GM18858 (cell line): ENCODE data around the gene ADCK1.
"Not testable (repeated sequence)": the region's sequence is repeated elsewhere in the genome, so short reads cannot be mapped to it uniquely, and the experiment has no call there.

Experiments used
- ATAC-seq: cut with Tn5 transposase; IDR thresholded peaks from one replicate; pipeline ENCODE4 v1.9.1; 2021; ENCODE audit not compliant: unreplicated experiment

The ADCK1 gene, protein sequence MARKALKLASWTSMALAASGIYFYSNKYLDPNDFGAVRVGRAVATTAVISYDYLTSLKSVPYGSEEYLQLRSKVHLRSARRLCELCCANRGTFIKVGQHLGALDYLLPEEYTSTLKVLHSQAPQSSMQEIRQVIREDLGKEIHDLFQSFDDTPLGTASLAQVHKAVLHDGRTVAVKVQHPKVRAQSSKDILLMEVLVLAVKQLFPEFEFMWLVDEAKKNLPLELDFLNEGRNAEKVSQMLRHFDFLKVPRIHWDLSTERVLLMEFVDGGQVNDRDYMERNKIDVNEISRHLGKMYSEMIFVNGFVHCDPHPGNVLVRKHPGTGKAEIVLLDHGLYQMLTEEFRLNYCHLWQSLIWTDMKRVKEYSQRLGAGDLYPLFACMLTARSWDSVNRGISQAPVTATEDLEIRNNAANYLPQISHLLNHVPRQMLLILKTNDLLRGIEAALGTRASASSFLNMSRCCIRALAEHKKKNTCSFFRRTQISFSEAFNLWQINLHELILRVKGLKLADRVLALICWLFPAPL

DNA sequence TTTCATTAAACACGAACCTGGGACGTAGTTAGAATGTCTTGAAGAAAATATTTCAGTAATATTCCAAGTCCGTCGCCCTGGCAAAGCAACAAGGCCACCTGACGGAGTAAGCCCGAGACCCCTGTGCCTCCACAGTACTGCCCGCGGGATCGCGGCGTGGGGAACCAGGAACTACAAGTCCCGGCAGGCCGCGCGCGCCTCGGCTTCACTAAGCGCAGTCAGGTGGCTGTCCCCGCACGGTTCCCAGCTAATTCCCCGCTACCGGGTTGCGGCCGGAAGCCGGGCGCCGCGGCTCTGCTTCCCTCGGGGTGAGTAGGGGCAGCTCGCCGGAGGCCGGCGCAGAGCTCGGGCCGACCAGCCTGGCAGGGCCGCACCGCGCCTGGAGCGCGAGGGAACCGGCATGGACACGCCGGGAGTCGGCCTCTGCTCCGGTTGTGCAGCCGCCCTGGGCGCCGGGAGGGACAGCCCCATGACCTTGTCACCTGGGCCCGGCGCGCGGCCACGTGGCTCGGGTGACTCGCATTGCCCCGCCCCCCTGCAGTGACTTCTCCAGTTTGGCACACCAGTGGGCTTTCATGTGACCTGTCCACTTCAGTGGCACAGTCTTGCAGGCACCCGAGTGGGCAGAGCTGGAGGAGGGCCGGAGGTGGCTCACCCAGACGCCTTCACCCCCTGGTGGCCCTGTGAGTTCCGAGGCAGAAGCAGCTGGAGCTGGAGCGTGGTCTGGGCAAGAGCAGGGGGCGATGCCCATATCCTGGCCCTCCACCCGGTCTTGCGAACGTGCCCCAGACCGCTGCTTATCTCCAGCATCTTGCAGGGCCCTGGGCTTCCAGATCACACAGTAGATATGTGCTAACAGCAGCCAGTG is at the start of gene ADCK1:
Gene ADCK1 (plus strand): TSS at position 247 of the 868 bp plus-strand sequence. CDS start 18,870 bp downstream, outside the sequence.
- ATAC-seq = peak; percentile 93

DNA sequence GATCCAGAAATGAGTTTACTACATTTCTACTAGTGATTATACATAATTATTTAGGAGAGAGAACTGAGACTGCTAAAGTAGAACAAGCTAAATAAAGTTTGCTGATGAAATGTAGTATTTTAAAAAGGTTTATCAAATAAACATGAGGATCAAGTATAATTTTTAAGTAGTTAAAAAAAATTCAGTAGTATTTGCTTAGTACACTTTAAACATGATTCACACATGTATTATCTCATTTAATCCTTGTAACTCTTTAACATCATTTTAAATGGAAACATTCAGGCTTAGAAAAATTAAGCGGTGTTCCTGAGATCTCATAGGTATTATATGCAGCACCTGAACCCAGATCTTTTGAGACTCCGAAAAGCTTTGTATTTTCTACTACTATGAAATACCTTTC is 47.6 kb upstream of the ADCK1 start:
- no peak for ATAC-seq

DNA sequence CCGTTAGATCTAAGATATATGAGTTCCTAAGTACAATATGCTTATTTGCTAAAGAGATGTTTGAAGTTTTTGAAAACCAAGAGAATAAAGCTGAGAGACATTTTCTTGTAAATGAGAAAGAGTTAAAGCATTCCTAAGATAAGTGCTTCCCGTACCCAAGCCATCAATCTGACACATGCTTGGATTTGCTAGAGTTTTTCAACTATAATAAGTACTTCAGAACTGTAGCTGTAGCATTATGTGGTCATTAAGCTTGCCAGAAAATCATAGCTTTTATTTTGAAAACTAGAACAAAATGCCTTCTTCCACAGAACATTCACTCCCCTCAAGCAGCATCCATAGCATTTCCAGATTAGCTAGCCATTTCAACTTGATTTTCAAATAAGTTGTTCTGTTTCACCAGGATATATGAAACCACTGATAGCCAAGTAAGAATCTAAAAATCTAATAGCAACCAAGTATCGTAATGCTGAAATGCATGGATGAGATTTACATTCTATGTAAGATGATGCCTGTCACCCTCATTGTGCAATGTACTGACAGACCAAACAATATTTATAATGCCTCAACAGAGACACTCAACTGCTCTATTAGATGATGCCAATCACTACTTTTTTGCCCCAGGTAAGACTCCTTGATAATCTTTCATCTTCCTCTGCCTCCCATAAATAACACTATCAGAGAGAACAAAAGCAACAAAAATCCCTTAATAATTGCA is 47.0 kb upstream of the ADCK1 start:
- ATAC-seq = no peak

DNA sequence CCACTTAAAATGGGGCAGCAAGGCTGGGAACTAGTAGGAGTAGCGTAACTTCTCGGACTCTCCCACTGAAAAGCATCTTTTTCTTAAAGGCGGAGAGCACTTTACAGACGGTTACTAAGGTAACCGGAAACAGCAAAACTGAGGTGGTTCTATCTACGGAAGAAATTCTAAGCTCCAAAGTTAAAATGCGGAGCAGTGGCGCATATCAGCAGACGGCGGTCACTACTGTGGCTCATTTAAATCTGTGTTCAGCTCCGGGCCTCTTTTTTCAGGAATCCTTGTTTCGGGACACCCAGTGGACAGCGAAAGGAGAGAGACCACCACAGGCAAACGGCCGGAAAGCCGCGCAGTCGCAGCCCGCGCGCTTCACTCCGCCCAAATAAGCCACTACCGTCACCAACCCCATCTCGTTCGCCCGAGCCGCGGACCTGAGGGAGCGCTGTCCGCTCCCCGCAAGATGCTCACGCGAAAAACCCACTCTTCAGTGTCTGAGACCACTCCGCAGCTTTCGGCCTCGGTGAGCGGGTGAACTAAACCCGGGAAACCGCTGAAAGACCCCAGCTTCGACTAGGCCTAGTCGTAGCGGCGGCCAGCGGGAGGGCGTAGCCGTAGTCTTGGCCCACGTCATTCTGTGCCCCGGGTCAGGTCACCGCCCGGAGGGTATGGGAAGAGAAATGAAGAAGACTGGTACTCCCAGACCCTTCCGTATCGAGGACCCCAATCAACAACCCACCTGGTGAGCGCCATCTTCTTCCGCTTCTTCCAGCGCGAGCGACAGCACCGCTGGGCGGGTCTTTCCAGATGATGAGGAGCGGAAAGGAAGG is 39.3 kb upstream of the ADCK1 start, which contains the start of gene SNW1:
Gene SNW1 (minus strand): TSS at position 776 of the 824 bp plus-strand sequence. CDS start 29 bp downstream, at position 747.
- peak; percentile 94 for ATAC-seq

DNA sequence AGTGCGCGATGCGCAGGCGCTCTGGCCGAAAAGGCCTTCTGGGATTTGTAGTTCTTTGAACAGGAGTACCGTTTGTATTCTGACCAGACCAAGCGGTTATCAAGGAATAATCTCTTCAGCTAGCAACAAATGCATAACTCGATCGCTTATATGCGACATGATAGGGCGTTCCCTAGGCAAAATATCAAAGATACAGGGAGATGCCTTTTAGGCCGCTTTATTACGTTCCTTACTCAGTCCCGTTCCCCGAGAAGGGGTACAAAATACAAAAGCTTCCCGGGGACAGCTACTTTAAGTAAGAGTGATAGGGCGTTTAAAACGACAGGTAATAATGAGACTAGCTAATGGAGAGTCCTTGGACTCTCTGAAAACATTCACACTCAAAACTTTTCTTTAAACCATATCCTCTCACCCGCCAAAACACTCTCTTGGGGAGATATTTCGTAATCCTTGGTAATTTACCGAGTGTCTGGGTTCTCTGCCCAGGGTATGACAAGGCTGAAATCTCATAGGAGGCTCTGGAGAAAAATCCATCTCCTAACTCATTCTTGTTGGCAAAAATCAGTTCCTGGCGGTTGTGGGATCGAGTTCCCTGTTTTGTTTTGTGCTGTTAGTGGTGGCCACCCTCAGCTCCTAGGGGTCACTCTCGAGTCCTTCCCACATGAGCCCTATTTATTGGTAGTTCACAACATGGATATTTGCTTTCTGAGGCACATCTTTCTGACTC is 38.5 kb upstream of the ADCK1 start:
- ATAC-seq = peak; percentile 18

DNA sequence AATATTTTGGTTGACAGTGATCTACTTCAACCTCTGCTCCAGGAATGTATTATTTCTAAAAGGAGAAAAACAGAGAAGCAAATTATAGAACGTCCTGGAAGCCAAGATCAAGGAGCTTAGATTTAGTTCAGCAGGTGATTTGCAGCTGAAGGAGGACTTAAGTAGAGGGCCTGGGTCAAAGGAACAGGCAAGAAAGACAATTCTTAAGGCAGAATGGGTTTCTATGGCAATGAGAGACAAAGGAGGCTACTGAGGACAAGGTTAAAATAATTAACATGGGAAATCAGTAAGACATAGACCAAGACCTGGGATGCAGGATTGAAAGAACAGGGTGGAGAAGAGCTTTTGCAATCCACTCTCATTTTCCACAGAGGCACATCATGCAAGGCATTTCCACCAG is 36.6 kb upstream of the ADCK1 start:
- no peak for ATAC-seq

DNA sequence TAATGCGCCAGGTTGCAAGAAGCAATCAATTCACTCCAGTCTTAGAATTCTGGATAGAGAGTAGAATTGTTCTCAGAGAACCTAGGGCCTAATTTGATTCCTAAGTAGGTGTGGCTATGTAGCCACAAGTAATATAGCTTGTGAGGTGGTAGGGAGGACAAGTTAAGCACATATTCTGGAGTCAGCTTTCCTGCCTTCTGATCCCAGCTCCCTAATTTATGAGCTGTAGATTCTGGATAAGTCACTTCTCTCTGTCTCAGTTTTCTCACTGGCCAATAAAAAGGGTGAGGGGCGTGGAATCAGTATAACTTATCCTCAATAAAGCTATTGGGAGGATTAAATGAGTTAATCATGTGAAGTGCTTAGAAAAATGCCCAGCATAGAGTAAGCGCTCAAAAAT is 35.9 kb upstream of the ADCK1 start:
- no peak for ATAC-seq

DNA sequence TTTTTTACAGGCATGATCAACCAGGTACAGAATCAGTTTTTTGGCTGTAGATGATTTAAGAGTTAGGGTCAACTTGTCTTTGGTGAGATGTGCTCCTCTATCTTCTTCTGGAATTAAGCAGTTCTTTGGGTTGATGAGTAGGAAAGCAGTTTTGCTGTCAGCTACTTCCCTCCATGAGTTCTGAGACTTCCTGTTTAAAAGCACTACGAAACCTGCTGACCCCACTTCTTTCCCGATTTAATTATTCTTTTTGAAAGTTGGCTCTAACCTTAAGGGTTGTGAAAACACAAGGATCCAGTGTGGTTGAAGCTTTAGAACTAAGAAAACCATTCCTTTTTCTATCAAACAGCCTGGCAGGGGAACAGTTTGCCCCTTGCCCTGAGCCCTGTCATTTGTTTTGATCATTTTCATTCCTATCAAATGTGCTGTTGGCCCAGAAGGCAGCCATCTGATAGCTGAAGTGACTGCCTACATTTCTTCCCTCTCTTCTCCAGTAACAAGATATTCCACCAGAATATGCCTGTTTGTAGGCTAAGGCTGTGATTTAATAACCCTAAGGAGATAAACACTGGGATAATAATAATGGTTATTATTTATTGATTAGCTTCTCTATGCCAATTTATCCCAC is 31.4 kb upstream of the ADCK1 start:
- ATAC-seq = not testable (repeated sequence)

DNA sequence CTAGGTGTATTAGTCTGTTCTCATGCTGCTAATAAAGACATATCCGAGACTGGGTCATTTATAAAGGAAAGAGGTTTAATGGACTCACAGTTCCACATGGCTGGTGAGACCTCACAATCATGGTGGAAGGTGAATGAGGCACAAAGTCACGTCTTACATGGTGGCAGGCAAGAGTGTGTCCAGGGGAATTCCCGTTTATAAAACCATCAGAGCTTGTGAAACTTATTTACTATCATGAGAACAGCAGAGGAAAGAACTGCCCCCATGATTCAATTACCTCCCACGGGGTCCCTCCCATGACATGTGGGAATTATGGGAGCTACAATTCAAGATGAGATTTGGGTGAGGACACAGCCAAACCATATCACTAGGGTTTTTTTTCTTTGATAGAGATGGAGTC is 25.9 kb upstream of the ADCK1 start:
- ATAC-seq = not testable (repeated sequence)

DNA sequence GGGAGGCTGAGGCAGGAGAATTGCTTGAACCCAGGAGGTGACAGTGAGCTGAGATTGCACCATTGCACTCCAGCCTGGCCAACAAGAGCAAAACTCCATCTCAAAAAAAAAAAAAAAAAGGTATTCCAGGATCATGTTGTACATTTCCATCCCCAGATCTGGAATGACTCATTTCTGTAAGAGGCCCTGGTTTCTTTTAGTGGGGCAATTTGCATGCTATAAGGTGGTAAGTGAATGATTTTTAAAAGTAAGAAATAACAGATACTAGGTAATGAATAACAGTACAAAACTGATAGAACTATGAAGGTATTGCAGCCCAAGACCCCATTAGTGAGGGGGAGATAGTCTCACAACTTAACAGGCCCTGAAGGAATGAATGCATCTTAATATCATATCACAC is 17.7 kb upstream of the ADCK1 start:
- ATAC-seq = peak; percentile 71

DNA sequence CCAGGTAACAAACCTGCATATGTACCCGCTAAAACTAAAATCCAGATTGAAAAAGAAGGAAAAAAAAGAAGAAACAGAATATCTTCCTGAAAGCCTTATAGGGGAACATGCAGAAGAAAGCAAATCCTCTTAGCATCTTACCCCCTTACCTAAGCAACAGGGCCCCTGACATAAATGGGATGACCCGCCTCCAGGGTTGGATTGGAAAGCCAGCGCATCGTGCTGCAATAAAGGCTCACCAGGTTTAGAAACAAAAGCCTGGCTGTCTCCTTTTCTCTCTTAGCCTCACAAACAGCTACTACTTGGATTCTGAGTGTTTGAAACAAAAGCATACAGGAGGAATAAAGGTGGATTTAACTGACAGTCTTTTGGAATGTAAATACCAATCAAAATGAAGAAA is 13.8 kb upstream of the ADCK1 start:
- ATAC-seq = no peak

DNA sequence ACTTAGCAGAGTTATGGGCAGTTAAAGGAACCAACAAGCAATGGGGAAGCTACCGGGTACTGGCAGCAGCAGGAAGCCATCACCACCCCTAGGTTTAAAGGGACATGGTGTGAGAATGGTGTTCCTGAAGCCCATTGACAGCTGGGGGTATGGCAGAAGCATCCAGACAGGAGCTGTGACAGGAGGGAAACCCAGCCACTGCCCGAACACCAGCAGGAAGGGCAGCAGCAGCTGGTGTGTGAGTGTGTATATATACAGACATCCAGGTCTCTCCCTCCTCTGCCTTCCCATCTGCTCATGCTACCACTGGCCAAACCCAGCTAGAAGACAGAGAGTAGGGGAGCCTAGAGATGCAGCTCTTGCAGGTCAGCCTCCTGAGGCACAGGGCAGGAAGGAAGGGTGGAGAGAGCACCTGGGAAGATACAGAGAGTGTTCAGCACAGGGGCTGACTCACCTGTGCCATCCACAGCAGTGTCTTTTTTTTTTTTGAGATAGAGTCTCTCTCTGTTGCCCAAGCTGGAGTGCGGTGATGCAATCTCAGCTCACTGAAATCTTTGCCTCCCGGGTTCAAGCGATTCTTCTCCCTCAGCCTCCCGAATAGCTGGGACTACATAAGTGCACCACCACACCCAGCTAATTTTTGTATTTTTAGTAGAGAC is 9.2 kb upstream of the ADCK1 start:
- ATAC-seq = no peak

DNA sequence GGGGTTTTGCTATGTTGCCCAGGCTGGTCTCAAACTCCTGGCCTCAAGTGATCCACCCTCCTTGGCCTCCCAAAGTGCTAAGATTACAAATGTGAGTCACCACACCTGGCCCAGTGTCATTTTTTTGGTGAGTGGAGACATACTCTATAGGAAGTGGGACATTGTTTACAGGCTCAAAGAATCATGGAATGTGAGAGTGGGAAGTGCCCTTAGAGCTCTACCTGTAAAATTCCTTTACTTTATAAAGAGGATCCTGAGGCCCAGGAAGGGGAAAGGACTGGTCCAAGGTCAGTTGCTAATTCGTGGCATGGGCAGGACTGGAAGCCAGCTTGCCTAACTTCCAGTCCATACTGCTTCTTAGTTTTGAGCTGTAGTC is 8.7 kb upstream of the ADCK1 start:
- ATAC-seq = no peak

DNA sequence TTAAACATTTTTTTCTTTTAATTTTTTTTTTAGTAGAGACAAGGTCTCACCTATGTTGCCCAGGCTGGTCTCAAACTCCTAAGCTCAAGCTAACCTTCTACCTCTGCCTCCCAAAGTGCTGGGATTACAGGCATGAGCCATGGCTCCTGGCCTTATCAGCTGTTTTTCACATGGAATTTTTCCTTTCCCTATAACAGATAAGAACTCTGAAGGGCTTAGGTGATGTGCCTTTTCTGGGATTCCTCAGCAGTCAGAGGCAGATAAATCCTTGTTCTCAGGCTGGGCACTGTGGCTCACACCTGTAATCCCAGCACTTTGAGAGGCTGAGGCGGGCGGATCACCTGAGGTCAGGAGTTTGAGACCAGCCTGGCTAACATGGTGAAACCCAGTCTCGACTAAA is 6.7 kb upstream of the ADCK1 start:
- not testable (repeated sequence) for ATAC-seq

DNA sequence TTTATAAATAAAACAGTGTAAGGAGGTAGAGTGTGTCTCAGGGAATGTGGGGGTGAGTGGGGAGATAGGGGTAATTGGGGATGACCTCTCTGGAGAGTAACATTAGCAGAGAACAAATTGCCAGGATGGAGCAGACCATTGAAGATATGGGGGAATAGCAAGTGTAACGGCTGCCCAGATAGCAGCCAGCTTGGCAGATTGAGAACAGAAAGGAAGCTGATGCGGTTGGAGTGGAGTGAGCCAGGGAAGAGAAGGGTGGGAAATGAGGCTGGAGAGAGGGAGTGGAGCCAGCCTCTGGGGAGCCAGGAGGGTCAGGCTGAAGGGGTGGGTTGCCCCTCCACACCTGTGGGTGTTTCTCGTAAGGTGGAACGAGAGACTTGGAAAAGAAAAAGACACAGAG is 5.6 kb upstream of the ADCK1 start:
- ATAC-seq = no peak

DNA sequence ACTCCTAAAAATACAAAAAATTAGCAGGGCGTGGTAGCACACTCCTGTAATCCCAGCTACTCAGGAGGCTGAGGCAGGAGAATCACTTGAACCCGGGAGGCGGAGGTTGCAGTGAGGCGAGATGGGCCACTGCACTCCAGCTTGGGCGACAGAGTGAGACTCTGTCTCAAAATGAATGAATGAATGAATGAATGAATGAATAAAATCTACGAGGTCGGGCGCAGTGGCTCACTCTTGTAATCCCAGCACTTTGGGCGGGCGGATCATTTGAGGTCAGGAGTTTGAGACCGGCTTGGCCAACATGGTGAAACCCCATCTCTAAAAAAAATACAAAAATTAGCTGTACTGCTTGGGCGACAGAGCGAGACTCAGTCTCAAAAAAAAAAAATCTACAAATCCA is 453 bp upstream of the ADCK1 start:
- ATAC-seq = peak; percentile 1

DNA sequence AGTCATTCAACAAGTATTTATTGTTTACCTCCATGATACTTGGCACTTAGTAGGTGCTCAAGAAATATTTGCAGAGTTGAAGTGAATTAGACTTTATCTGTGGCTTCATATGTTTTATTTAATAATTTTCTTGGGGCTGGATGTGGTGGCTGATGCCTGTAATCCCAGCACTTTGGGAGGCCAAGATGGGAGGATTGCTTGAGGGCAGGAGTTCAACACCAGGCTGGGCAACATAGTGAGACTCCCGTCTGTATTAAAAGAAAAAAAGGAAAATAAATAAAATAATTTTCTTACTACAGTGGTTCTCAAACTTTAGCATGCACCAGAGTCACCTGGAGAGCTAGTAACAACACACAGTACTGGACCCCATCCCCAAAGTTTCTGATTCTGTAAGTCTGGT is 905 bp downstream of the ADCK1 start:
- no peak for ATAC-seq

DNA sequence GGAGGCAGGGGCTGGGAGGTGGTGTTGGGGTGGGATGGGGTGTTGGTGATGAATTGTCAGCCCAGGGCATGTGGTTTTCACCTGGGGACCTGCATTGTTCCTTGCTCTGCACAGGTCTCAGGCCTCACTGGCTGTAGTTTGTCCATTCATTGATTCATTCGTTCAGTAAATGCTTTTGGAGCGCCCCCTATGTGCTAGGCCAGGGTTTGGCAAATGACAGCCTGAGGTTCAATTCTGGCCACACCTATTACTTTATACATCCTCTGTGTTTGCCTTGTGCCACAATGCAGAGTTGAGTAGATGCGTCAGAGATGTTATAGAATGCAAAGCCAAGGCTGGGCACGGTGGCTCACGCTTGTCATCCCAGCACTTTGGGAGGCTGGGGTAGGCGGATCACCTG is 4.7 kb downstream of the ADCK1 start:
- ATAC-seq = no peak

DNA sequence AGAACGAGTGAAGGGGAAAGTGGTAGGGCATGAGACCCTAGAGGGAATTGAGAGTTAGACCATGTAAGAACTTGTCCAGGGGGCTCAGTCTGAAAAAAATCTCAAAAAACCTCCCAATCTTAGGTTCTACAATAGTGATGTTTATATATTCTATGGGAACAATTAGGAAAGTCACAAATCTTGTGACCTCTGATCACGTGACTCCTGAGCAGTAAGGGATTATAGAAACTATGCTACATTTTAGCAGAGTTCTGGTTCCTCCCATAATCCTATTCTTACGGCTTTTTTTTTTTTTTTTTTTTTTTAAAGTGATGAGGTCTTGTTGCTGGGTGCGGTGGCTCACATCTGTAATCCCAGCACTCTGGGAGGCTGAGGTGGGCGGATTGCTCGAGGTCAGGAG is 5.8 kb downstream of the ADCK1 start:
- ATAC-seq = no peak
